Astrocyte (in vitro differentiated cells and primary cell): ENCODE measurements around the gene LRRC45. TPM values are rescaled to one million over a fixed set of nuclear protein-coding genes. Genes with fewer than 3 reads are reported as not detected.

Experiments used
- DNase-seq: peaks from one replicate; pipeline ENCODE4 v3.0.0-alpha.2; 2010; ENCODE audit warnings: low read depth
- FAIRE-seq: peaks from 2 replicates; lab custom pipeline; 2011; peaks lifted over from hg19 to GRCh38; lab: Jason Lieb, UNC
- H2AFZ ChIP-seq: 2 replicates; pipeline ENCODE4 v1.6.0; 2012; ENCODE audit warnings: low read depth, low read length, inconsistent platforms
- H3K27ac ChIP-seq: 2 replicates; pipeline ENCODE4 v1.5.1; 2011; ENCODE audit warnings: low read depth, low read length, inconsistent platforms
- H3K27me3 ChIP-seq: 2 replicates; pipeline ENCODE4 v1.6.0; 2011; ENCODE audit warnings: low read length, inconsistent platforms; ENCODE audit not compliant: insufficient read depth
- H3K36me3 ChIP-seq: 2 replicates; pipeline ENCODE4 v1.5.1; 2011; ENCODE audit warnings: low read length, inconsistent platforms; ENCODE audit not compliant: insufficient read depth
- H3K4me1 ChIP-seq: 2 replicates; pipeline ENCODE4 v1.5.1; 2011; ENCODE audit warnings: low read length, inconsistent platforms; ENCODE audit not compliant: insufficient read depth
- H3K4me2 ChIP-seq: 2 replicates; pipeline ENCODE4 v1.6.0; 2012; ENCODE audit warnings: low read length, inconsistent platforms
- H3K4me3 ChIP-seq: 2 replicates; pipeline ENCODE4 v1.5.1; 2011; ENCODE audit warnings: low read depth, mild to moderate bottlenecking, low read length, inconsistent platforms; ENCODE audit not compliant: insufficient read depth
- H3K79me2 ChIP-seq: 2 replicates; pipeline ENCODE4 v1.6.0; 2012; ENCODE audit warnings: mild to moderate bottlenecking, low read length, inconsistent platforms; ENCODE audit not compliant: insufficient read depth
- H3K9ac ChIP-seq: 2 replicates; pipeline ENCODE4 v1.6.0; 2012; ENCODE audit warnings: mild to moderate bottlenecking, low read length, inconsistent platforms
- H3K9me3 ChIP-seq: 2 replicates; pipeline ENCODE4 v1.5.1; 2012; ENCODE audit warnings: low read depth, mild to moderate bottlenecking, low read length, inconsistent platforms; ENCODE audit not compliant: insufficient read depth
- H4K20me1 ChIP-seq: 2 replicates; pipeline ENCODE4 v1.6.0; 2012; ENCODE audit warnings: low read length, inconsistent platforms; ENCODE audit not compliant: insufficient read depth
- H3K27ac Mint-ChIP-seq: one replicate; pipeline ENCODE4 v1.8.0; 2021; ENCODE audit warnings: mild to moderate bottlenecking, mixed read lengths; ENCODE audit not compliant: unreplicated experiment
- H3K27me3 Mint-ChIP-seq: one replicate; pipeline ENCODE4 v1.8.0; 2021; ENCODE audit warnings: low read depth, mixed read lengths; ENCODE audit not compliant: unreplicated experiment
- H3K36me3 Mint-ChIP-seq: one replicate; pipeline ENCODE4 v1.8.0; 2021; ENCODE audit warnings: low read depth, mixed read lengths; ENCODE audit not compliant: unreplicated experiment
- H3K4me1 Mint-ChIP-seq: one replicate; pipeline ENCODE4 v1.8.0; 2021; ENCODE audit warnings: low read depth, mixed read lengths; ENCODE audit not compliant: unreplicated experiment
- H3K4me3 Mint-ChIP-seq: one replicate; pipeline ENCODE4 v1.8.0; 2021; ENCODE audit warnings: mild to moderate bottlenecking, moderate library complexity, mixed read lengths; ENCODE audit not compliant: unreplicated experiment
- H3K9me3 Mint-ChIP-seq: one replicate; pipeline ENCODE4 v1.8.0; 2021; ENCODE audit warnings: mild to moderate bottlenecking, mixed read lengths; ENCODE audit not compliant: unreplicated experiment
- EZH2 ChIP-seq: IDR thresholded peaks from 2 replicates; pipeline ENCODE4 v1.6.1; 2012; ENCODE audit warnings: mild to moderate bottlenecking, low read length, inconsistent platforms; ENCODE audit not compliant: insufficient read depth
- total RNA-seq: library from RNA; stranded (reverse); gene quantifications from 2 replicates; pipeline ENCODE4 v1.2.1, GENCODE V29; 2021
- TF ChIP-seq, protein P1 (sequence below): IDR thresholded peaks from 2 replicates; pipeline ENCODE4 v1.5.1; 2011; ENCODE audit warnings: low read depth, mild to moderate bottlenecking, inconsistent platforms, low read length, moderate library complexity; ENCODE audit not compliant: insufficient read depth

Gene LRRC45
- total RNA-seq, 1 donor from 2014 or later, result 6.6 TPM

DNA sequence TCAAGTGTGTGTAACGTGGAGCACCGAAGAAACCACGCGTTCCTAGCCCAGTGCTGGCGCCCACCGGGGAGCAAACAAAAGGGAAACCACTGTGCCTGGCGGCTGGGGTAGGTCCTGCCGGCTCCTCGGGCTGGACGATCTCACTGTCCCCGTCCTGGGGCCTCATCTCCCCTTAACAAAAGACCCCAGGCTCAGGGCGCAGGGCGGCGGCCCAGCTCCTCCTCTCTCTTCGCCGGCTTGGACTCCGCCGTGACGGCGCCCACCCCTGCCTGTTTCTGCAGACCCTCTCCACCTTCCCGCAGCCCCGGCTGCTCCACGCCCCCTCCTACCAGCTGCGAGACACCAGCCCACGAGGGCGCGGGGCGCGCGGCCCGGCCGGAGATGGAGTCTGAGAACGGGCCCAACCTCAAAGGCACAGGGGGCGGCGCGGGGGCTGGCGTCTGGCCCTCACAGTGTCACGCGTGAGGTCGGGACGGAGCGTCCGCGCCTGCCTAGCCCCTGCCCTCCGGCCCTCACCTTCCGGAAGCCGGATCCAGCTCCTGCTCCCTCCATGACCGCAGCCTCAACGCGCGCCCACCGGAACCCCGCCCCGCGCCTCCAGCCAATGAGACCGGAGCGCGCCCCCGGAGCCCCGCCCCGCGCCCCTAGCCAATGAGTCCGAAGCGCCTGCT is 660 bp upstream of the LRRC45 start, which contains the start of gene CENPX:
TSS of gene CENPX (minus strand) at position 569 of the 671 bp plus-strand sequence. CDS start at position 552, 17 bp downstream.
- Mint-ChIP-seq H3K4me3 (peak within 1 kb of the TSS; percentile 86), H3K27me3 (peaks cover 3% of the 10 kb centered on the region), H3K4me1 (no peaks in the 10 kb centered on the region), H3K27ac (no peak within 1 kb of the TSS), H3K9me3 (no peaks in the 10 kb centered on the region), H3K36me3 (no peaks in the 10 kb centered on the region)
- Histone ChIP-seq H3K4me1 (peaks cover 23% of the 10 kb centered on the region), H3K79me2 (peaks cover 15% of the 10 kb centered on the region), H3K9ac (peak within 1 kb of the TSS; percentile 87), H3K9me3 (no peaks in the 10 kb centered on the region), H4K20me1 (peaks cover 27% of the 10 kb centered on the region), H3K27ac (peak within 1 kb of the TSS; percentile 19), H3K4me2 (peak within 1 kb of the TSS; percentile 99), H3K4me3 (peak within 1 kb of the TSS; percentile 81), H3K27me3 (no peaks in the 10 kb centered on the region), H2AFZ (peak within 1 kb of the TSS; percentile 84), H3K36me3 (no peaks in the 10 kb centered on the region)
- no peak for TF ChIP-seq EZH2
- TF ChIP-seq, protein P1, sequence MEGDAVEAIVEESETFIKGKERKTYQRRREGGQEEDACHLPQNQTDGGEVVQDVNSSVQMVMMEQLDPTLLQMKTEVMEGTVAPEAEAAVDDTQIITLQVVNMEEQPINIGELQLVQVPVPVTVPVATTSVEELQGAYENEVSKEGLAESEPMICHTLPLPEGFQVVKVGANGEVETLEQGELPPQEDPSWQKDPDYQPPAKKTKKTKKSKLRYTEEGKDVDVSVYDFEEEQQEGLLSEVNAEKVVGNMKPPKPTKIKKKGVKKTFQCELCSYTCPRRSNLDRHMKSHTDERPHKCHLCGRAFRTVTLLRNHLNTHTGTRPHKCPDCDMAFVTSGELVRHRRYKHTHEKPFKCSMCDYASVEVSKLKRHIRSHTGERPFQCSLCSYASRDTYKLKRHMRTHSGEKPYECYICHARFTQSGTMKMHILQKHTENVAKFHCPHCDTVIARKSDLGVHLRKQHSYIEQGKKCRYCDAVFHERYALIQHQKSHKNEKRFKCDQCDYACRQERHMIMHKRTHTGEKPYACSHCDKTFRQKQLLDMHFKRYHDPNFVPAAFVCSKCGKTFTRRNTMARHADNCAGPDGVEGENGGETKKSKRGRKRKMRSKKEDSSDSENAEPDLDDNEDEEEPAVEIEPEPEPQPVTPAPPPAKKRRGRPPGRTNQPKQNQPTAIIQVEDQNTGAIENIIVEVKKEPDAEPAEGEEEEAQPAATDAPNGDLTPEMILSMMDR, result no peak
- DNase-seq (no peak), FAIRE-seq (no peak)

DNA sequence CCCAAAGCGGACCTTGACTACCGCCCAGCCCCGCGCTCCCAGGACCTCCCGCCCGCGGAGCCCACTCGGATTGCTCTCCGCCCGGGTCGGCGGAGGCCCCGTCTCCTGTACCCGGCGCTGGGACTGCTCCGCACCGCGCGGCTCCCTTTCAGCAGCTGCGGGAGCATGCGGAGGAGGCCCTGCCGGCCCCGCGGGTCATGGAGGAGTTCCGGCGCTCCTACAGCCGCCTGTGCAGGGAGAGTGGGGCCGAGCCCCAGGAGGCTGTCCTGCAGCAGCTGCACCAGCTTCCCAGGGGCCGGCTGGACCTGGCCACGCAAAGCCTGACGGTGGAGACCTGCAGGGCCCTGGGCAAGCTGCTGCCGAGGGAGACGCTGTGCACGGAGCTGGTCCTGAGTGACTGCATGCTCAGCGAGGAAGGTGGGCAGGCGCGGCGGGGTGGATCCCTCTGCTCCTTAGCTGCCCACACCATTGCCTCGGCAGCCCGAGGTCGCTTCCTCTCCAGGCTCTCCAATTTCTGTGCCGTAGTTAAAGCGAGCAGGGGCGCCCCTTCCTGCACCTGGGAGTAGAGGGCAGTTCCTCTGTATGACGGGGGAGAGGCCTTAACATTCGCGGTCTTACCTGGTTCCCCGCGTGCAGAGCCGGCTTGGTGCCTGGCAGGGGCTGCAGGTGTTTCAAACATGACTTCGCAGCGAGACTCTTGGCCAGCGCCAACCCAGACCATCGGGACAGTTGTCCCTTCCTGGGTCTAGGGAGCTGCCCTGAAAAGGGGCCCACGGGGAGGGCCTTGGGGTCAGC is 539 bp downstream of the LRRC45 start:
- H3K9ac ChIP-seq, result peak overlapping the region; percentile 49
- peak overlapping the region; percentile 54 for H3K4me3 ChIP-seq
- peaks cover 27% of the 10 kb centered on the region for H4K20me1 ChIP-seq
- TF ChIP-seq, protein P1, result no peak
- TF ChIP-seq EZH2, result no peak
- peak overlapping the region; percentile 84 for H2AFZ ChIP-seq
- H3K4me2 ChIP-seq, result peak overlapping the region; percentile 85
- Mint-ChIP-seq H3K4me1 (no peaks in the 10 kb centered on the region), H3K27ac (no peak overlapping the region), H3K36me3 (peaks cover 1% of the 10 kb centered on the region), H3K27me3 (peaks cover 6% of the 10 kb centered on the region), H3K4me3 (peak overlapping the region; percentile 76), H3K9me3 (no peaks in the 10 kb centered on the region)
- no peaks in the 10 kb centered on the region for H3K9me3 ChIP-seq
- FAIRE-seq (no peak), DNase-seq (no peak)
- H3K27me3 ChIP-seq, result no peaks in the 10 kb centered on the region
- H3K4me1 ChIP-seq, result peaks cover 23% of the 10 kb centered on the region
- no peak overlapping the region for H3K27ac ChIP-seq
- no peaks in the 10 kb centered on the region for H3K36me3 ChIP-seq
- H3K79me2 ChIP-seq, result peaks cover 15% of the 10 kb centered on the region
